RCC 7860 (cell line): Measurements from ENCODE around the gene FTCD.
"Not testable (repeated sequence)": the region's sequence is repeated elsewhere in the genome, so short reads cannot be mapped to it uniquely, and the experiment has no call there.

ENCODE experiments used
- DNase-seq: peaks from one replicate; pipeline ENCODE4 v3.0.0-alpha.2; 2015; ENCODE audit warnings: low spot score
- FAIRE-seq: peaks from 2 replicates; lab custom pipeline; 2012; peaks lifted over from hg19 to GRCh38; lab: Jason Lieb, UNC

The FTCD gene

GRCh38 chr21:46140352-46141003 lies 14.9 kb downstream of the FTCD start:
- DNase-seq, FAIRE-seq: not testable (repeated sequence)

GRCh38 chr21:46139686-46140085 lies 15.7 kb downstream of the FTCD start:
- no peak for FAIRE-seq
- no peak for DNase-seq

- DNase-seq (no peak), FAIRE-seq (no peak)
These were observed 16.9 kb downstream of the FTCD start for GRCh38 chr21:46138383-46138970.

DNA sequence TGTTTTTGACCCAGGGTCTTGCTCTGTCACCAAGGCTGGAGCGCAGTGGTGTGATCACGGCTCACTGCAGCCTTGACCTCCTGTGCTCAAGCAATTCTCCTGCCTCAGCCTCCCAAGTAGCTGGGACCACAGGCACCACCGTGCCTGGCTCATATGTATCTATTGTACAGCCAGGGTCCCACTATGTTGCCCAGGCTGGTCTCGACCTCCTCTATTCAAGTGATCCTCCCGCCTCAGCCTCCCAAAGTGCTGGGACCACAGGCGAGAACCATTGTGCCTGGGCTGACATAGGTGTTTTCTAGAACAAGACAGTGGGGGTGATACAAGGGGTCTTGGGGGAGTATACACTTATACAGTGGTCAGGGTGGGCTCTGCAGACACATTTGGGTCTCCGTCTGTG lies 17.5 kb downstream of the FTCD start:
- no peak for DNase-seq
- no peak for FAIRE-seq

GRCh38 chr21:46136739-46137349 lies 18.5 kb downstream of the FTCD start:
- FAIRE-seq (no peak), DNase-seq (no peak)

GRCh38 chr21:46135782-46136395 lies 19.5 kb downstream of the FTCD start:
- no peak for DNase-seq
- FAIRE-seq = no peak

- DNase-seq = no peak
- FAIRE-seq = no peak
These were observed 23.3 kb downstream of the FTCD start for GRCh38 chr21:46131838-46132651.

DNA sequence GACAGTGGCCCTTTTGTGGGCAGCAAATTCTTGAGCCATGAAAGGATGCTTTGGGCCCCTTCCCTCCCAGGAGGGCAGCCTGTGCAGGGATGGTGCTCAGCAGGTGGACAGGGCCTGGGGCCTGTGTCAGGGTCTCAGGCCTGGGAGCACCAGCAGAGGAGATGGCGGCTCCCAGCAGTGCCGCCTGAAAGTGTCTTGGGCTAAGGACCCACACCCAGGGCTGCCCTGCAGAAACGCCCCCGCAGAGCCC lies 23.9 kb downstream of the FTCD start:
- DNase-seq = no peak
- FAIRE-seq = no peak

- DNase-seq (no peak), FAIRE-seq (no peak)
These were observed 24.4 kb downstream of the FTCD start for GRCh38 chr21:46130831-46131587.

- no peak for FAIRE-seq
- DNase-seq = no peak
These were observed 25.3 kb downstream of the FTCD start for GRCh38 chr21:46129846-46130651.

DNA sequence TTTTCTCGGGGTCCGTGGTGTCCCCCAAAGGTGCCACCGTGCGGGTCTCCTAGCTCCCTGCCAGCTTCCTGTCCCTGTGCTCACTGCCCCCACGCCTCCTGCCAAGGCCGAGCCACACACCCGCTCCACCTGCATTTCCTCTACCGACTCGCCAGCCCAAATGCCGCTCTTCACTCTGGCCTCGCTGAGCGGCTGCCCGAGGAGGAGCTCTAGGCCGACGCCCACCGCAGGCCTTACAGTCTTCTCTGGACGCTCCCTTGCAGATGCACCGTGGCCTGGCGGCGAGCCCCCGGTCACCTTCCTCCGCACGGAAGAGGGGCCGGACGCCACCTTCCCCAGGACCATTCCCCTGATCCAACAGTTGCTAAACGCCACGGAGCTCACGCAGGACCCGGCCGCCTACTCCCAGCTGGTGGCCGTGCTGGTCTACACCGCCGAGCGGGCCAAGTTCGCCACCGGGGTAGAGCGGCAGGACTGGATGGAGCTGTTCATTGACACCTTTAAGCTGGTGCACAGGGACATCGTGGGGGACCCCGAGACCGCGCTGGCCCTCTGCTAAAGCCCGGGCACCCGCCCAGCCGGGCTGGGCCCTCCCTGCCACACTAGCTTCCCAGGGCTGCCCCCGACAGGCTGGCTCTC lies 26.3 kb downstream of the FTCD start:
- DNase-seq = no peak
- no peak for FAIRE-seq

DNA sequence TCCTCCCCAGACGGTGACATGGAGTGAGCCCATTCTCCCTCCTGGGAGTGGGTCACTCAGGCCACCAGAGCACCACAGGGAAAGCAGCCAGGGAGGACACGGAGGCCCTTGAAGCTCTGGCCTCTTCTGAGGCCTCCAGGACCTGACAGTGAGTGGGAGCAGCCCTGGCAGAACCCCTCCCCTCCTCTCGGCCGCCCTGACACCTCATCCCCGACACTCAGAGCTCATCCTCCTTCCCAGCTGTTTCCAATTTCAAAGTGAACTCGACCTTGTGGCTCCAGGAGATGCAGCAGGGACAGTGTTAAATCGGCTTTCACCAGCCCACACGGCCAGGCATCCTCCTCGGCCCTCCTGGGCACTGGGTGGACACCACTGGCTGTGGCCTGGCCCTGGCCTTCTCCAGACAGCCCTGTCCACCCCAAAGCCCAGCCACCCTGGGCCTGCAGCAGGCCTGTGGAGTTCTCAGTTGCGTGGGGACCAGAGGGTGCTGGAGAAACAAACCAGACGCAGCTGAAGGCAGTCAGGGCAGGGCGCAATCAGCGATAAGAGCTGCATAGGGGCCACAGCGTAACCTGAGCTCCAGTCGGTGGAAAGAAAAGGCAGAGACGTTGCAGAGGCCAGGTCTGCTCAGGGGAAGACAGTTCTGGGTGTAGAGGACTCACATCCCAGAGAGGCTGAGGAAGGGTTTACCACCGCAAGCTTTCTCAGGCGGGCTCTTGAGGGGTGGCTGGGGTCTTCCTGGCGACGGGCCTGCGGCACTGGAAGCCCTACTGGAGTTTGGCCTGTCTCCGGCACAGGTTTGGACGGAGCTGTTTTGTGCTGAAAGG lies 27.1 kb downstream of the FTCD start:
- FAIRE-seq = no peak
- no peak for DNase-seq

DNA sequence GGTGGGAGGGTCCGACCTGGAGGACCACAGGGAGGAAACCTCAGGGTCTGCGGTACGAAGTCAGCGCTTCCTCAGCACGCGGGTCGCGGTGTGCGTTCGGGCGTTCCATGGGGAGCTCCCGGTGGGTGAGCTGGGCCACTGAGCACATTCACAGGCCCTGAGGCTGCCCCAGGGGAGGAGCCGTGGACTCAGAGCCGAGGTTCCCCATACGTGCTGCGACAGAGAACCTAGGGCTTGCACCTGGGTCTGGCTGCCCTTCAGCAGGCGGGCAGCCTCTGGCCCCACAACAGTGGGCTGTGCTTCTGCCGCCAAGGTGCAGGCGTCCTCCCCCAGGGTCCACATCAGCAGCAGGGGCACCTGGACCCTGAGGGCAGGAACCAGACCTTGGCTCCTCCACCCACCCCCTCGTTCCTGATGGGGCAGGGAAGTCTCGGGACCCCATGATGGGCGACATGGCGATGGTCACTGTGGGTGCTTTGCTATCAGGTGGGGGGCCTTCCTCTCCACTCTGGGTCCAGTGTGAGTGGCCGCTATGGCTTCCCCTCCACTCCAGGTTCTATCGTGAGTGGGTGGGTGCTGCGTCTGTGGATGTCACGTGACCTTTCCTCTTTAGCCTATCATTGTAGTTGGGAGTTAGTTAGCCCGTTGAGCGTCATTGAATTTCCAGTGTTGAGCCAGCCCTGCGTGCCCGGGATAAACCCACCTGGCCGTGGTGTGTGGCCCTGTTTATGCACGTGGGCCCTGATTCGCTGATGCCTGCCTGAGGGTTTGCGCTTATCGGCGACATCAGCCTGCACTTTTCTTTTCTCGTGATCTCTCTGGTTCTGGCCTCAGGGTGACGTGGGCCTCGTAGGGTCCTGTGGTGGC lies 27.9 kb downstream of the FTCD start:
- no peak for FAIRE-seq
- DNase-seq = no peak

DNA sequence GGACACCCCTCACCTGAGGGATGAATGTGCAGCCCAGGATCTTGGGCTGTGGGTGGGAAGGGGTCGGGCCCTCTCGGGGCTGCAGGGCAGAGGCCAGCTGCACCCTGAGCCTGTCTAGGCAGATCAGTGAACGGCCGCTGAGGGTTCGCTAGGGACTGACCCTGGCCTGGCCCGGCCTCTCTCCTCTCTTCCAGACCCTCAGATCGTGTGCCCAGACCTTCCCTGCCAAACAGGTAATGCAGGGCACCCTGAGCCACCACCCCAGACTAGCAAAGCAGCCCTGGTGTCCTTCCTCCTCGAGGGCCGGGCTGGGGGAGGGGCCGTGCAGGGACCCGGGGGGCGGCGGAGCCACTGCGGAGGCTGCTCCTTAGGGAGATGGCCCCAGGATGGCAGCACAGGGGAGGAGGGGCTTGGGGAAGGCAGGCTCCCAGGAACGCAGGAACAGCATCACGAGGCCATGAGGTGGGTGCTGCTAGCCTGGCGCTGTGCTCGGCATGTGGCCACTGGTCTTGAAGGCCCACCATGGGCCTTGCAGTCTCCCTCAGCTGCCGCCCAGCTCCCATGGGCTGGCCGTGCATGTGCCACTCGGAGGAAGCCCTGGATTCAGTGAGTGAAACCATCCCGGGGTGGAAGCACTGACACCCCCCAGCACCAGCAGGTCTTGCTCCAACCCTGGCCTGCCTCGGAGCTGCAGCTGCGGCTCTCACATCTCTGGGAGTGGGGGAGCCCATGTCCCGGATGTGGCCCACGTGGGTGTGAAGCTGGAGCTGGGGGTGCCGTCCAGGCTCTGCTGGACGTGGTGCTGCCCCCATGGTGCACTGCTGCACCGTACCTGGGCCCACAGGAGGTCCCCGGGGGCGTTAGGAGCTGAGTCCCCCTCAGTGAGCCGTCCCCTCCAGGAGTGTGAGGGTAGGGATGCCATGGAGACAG lies 28.8 kb downstream of the FTCD start:
- DNase-seq (no peak), FAIRE-seq (no peak)

- FAIRE-seq (no peak), DNase-seq (no peak)
These were observed 29.5 kb downstream of the FTCD start for GRCh38 chr21:46125846-46126301.
